Lower lobe of right lung (tissue), 2 donors: ENCODE results near the gene HOXC11. TPM values are rescaled to one million over a fixed set of nuclear protein-coding genes. Genes with fewer than 3 reads are reported as not detected.

Experiments
- ATAC-seq, 2 donors: fragments of 200-7000 bp; cut with Tn5 transposase; one replicate each; pipeline ENCODE4 v1.9.1; 2020 to 2022; ENCODE audit warnings: mild to moderate bottlenecking in 2 of 2, moderate library complexity in 2 of 2
- DNase-seq: peaks from one replicate; pipeline ENCODE4 v3.0.0-alpha.2; 2020
- H3K27ac ChIP-seq: fragments of 200-600 bp; one replicate; pipeline ENCODE4 v1.8.0; 2022
- H3K27me3 ChIP-seq: fragments of 200-600 bp; one replicate; pipeline ENCODE4 v1.8.0; 2022; ENCODE audit warnings: low read depth
- H3K36me3 ChIP-seq: fragments of 200-600 bp; one replicate; pipeline ENCODE4 v1.8.0; 2022; ENCODE audit warnings: mild to moderate bottlenecking
- H3K4me1 ChIP-seq: fragments of 200-600 bp; one replicate; pipeline ENCODE4 v1.8.0; 2022
- H3K4me3 ChIP-seq: fragments of 200-600 bp; one replicate; pipeline ENCODE4 v1.8.0; 2022; ENCODE audit warnings: mild to moderate bottlenecking
- H3K9me3 ChIP-seq: fragments of 200-600 bp; one replicate; pipeline ENCODE4 v1.8.0; 2022
- intact Hi-C: fragments of 100-400 bp; cut with DNase I; formaldehyde crosslinking; loops from one replicate; pipeline ENCODE4 v1.11.0; 2022
- microRNA-seq: library from miRNA; unstranded; fragments of <30 nt; microRNA quantifications from one replicate; pipeline ENCODE4 v1.2.0, GENCODE V29; 2020; ENCODE audit warnings: borderline number of aligned reads
- total RNA-seq: library from RNA; stranded (reverse); fragmentation: NEBNext Ultra II Directional; extraction: Animal tissue kit (Norgen Biotek cat#: 25700); gene quantifications from one replicate; pipeline ENCODE4 v1.2.1, GENCODE V29; 2021
- TF ChIP-seq, protein P1 (sequence below): fragments of 200-600 bp; IDR thresholded peaks from one replicate; pipeline ENCODE4 v1.8.0; 2022; ENCODE audit warnings: antibody characterized with exemption, mild to moderate bottlenecking
- donor health status: DM: no; HTN: yes; CAD: no; lungs with severe emphysema.

The HOXC11 gene
- total RNA-seq, 1 donor from 2014 or later = not detected

DNA sequence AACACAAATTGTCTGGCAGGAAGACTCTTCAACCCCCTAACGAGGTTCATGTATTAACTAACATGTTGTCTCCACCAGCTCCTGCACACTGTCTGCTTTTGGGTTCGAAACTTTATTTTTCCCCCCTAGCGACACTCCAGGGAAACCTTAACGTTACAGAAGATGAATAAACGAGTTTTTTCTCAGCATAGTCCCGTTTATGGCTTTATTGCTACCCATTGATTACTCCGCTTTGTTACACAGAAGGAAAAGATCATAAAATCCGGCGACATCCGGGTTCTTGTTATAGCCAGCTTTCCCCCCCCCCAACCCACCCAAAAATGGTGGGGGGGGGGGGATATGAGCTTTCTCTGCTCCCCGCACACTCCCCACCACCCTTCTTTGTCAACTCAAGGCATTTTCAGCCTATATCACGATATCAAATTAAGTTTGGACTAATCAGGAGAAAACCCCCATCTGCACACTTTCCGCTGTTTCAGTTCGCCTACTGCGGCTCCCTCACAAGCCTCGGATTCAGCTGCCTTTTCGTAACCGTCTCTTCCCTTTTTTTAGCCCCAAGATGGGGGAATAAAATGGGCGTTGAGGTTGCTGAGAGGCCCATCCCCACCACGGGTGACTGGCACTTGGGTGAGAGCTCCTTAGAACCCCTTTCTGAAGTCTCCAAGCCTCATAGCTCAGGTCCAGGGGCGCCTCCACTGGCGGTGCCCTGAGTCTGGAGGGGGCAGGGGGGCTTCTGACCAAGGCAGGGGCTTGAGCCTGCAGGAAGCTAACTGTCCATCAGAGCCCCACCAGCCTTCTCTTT, 53.9 kb downstream of the HOXC11 start:
- H3K27ac ChIP-seq = no peak overlapping the region
- TF ChIP-seq, protein P1, sequence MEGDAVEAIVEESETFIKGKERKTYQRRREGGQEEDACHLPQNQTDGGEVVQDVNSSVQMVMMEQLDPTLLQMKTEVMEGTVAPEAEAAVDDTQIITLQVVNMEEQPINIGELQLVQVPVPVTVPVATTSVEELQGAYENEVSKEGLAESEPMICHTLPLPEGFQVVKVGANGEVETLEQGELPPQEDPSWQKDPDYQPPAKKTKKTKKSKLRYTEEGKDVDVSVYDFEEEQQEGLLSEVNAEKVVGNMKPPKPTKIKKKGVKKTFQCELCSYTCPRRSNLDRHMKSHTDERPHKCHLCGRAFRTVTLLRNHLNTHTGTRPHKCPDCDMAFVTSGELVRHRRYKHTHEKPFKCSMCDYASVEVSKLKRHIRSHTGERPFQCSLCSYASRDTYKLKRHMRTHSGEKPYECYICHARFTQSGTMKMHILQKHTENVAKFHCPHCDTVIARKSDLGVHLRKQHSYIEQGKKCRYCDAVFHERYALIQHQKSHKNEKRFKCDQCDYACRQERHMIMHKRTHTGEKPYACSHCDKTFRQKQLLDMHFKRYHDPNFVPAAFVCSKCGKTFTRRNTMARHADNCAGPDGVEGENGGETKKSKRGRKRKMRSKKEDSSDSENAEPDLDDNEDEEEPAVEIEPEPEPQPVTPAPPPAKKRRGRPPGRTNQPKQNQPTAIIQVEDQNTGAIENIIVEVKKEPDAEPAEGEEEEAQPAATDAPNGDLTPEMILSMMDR = no peak
- ATAC-seq = no peak

More for the DNA sequence above, 53.9 kb downstream of the HOXC11 start:
- Histone ChIP-seq H3K36me3 (no peaks in the 10 kb centered on the region), H3K27me3 (peaks cover 100% of the 10 kb centered on the region), H3K4me1 (peaks cover 7% of the 10 kb centered on the region), H3K4me3 (no peak overlapping the region), H3K9me3 (no peaks in the 10 kb centered on the region)
- DNase-seq = no peak
- intact Hi-C loops = no loop called here

Small RNAs within 50 kb of the gene (microRNA-seq; reads per million reads assigned to microRNA genes)
- 1.5 reads per million for gene MIR196A2

Other genes starting within 250 kb of the HOXC11 start
- 212 TPM for gene CALCOCO1, start 245.7 kb upstream of the HOXC11 start, total RNA-seq
- gene CISTR, start 221.1 kb upstream of the HOXC11 start, total RNA-seq = not detected
- not detected for gene HOXC13, start 34.3 kb upstream of the HOXC11 start, total RNA-seq
- not detected for gene HOXC12, start 18.2 kb upstream of the HOXC11 start, total RNA-seq
- not detected for gene HOTAIR, start 1.8 kb downstream of the HOXC11 start, total RNA-seq
- not detected for gene HOXC10, start 12.0 kb downstream of the HOXC11 start, total RNA-seq
- not detected for gene HOXC9, start 27.0 kb downstream of the HOXC11 start, total RNA-seq
- gene HOXC8, start 35.9 kb downstream of the HOXC11 start, total RNA-seq = not detected
- 0.50 TPM for gene HOXC6, start 55.3 kb downstream of the HOXC11 start, total RNA-seq
- not detected for gene HOXC5, start 59.9 kb downstream of the HOXC11 start, total RNA-seq
- gene HOXC4, start 80.7 kb downstream of the HOXC11 start, total RNA-seq = 0.47 TPM
- 29.4 TPM for gene SMUG1, start 215.9 kb downstream of the HOXC11 start, total RNA-seq